HG02588 (cell line): Measurements from ENCODE around the gene CST9L.

ENCODE experiments used
- ATAC-seq: cut with Tn5 transposase; IDR thresholded peaks from one replicate; pipeline ENCODE4 v1.9.1; 2021; ENCODE audit warnings: mild to moderate bottlenecking, moderate library complexity; ENCODE audit not compliant: unreplicated experiment

The CST9L gene

DNA sequence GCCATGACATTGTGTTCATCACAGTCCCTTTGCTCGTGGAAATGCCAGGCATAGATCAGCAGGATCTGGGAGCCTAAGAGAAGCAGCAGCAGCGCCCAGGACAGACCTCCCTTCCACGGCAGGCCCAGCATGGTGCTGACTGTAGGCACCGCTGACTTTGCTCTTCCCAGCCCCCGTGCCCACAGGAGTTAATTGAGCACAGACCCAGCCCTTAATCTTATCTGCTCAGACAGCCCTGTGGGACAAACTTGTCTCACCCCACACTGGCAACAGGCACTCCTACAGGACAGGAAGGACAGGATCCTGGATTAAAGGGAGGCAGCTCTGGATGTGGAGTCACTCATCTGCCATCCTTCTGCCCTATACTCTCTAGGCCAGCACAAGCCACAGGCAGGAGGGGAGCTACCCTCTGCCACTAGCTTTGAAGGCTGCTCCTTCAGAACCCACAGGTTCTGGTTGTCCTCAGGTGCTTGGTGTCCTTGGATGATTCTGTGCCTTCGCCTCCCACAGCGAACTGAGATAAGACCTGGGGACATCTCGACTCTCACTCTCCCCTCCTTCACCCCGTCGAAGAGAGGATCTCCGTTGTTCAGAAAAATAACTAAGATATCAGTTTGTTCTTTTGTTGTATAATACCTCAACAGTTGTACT lies at the start of gene CST9L:
Gene CST9L, minus strand, starts transcription at position 165 of the 651 bp plus-strand sequence. Its CDS starts 34 bp downstream, at position 131.
- ATAC-seq = no peak

DNA sequence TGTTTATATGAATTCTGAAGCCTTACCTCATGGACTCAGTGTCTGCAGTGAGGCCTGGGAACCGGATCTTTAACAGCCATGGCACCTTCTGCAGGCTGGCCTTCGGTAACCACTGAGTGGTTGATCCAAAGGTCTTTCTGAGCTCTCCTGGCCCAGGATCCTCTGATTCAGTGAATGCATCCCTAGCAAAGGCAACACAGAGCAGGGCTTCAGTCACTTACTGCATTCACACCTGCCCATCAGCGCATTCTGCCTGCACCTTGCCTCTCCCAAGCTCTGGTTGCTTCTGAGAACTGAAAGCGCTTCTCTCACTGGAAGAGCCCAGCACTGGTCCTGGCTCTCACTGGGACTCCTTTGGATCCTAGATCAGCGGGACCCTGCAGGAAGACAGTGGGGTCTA lies 45.9 kb upstream of the CST9L start:
- ATAC-seq = no peak

- no peak for ATAC-seq
Measured at GRCh38 chr20:23613676-23614075, 45.4 kb upstream of the CST9L start.

DNA sequence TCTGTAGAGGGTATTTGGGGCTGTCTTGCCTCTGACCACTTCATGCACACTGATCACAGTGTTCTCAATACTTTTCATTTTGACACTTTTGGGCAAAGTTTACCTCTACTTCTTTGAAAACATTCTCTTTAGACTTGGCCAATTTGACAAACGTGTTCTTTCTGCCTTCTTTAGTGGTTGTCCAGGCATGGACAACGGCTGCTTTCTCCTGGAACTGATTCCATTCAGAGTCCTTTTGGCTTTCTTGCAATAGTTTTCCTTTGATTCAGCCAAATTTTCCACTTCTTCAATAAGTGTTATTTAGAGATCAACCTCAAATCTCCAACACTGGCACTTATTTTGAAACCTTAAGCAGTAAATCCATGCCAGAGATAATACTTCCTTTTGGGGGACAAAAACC lies 44.1 kb upstream of the CST9L start:
- no peak for ATAC-seq

- no peak for ATAC-seq
Measured at GRCh38 chr20:23609486-23610109, 41.3 kb upstream of the CST9L start.

DNA sequence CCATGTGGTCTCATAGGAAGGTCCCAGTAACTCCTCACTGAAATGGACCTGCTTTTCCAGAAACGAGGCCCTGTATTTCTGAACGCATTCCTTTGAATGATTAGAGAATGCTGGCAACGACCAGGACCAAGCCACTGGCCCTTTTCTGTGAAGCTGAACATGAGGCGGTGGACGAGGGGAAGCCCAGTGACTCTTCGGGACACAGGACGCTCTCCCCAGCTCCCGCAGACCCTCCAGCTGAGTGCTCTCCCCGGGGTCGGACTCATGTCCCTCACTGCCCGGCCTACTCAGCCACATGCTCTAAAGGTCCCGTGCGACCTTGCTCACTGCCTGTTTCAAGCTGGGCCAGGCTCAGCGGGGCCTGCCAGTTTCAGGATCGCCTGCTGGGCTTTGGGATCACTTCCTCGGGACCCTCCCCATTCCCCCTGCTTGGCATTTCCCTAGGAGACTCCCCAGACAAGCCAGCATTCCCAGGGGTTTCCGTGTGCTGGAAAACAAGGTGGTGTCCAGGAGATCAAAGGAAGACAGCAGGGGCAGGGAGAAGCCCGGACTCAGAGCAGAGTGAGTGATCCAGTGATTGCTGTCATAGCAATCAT lies 40.1 kb upstream of the CST9L start:
- no peak for ATAC-seq

DNA sequence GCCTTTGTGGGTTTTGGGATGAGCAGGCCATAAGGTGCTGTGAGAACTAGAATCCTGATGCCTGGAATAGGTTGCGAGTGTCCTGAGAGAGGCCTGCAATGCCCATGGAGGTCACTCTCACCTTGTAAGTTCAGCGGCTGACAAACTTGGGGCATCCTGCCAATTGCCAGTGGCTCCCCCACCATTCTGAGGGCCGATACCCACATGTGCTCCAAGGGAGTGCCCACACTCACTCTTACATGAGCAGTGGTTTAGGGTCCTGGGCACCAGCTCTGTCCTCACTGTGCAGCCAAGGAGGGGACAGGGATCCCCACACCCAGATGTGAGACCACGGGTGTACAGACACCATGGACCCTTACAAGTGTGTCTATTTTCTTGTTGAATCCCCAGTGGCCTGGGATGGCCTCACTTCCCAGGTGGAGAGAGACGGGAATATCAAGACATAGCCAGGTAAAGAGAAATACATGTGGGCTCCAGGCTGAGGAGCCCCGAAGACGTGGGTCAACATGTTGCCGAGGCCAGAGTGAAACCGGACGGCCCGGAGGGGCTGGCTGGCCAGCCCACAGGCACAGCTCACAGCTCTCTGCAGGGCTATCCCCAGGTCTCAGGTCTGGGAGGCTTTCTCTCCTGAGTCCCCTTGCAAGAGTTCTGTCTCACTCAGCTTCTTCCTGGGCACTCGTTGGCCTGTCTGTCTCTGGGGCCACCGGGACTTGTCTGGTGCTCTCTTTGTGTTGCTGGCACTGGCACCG lies 39.4 kb upstream of the CST9L start:
- ATAC-seq = no peak

GRCh38 chr20:23606652-23607049 lies 38.4 kb upstream of the CST9L start:
- ATAC-seq = peak; percentile 92

DNA sequence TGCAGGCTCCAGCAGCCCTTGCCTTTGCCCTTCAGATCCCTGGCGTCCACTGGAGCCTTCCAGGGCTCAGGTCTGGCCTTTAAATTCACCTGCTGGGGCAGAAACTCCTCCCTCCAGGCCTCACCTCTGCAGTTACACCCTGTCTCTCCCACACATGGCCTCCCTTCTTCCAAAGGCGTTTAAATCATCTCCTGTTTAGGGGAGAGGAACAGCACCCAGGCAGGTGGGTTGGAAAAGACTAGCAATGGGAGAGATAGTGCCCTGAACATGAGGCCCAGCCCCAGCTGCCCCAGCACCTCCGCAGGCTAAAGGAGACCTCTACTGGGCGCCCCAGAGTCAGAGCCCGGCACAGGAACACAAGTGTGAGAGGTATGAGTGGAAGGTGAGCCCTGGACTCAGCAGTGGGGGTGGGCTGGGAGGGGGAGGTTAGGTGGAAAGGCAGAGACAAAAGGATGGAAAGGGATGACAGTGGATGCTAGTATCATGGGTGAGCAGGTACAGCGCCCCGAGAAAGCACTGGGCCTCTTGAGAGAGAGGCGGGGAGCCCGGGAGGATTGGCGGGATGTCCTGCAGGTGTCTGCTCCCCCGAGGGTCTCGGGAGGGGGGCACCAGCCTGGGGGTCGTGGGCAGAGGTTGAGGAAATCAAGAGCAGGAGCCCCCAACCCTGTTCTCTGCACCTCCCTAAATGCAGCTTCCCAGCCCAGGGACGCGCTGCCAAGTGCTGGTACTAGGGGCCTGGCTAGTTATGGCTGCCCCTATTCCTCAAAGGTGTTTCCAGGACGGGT lies 37.8 kb upstream of the CST9L start, which contains the start of gene CST9:
Gene CST9, minus strand, starts transcription at position 51 of the 785 bp plus-strand sequence. CDS start 53 bp downstream, outside the sequence.
- ATAC-seq = no peak

DNA sequence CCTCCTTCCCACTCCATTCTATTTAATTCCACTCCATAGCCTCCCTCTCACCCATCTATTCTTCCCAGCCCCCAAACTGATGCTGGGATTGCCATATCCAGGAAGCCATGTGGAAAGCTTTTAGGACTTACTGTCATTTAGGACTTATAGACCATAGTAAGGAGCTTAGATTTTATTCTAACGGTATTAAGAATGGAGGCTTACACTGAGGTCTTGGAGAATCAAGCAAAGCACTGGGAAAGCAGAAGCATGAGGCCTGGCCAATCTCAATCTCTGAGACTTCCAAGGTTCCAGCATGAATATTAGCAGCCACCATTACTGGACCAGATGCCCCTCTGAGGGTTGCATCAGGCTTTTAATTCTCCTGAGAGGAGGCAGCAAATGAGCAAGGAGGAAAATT lies 36.0 kb upstream of the CST9L start:
- no peak for ATAC-seq

- no peak for ATAC-seq
Measured at GRCh38 chr20:23603321-23603720, 35.0 kb upstream of the CST9L start.

DNA sequence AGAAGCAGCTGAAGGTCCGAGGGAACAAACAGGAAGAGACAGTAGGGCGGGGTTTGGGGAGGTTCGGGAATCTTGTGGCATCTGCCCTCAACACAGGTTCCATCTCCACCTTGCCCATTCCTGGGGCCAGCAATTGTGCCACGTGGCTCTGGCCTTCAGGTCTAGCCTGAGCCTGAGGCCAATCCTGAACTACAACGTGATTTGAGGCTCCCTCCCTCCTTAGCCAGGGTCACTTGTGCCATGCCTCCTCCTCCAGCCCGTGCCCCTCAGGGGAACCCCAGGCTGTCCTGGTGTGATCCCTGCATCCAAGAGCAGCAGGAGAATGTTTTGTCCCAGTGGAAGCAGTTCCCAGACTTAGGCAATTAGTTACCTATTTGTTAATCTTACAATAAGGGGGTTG lies 34.4 kb upstream of the CST9L start:
- ATAC-seq = no peak

DNA sequence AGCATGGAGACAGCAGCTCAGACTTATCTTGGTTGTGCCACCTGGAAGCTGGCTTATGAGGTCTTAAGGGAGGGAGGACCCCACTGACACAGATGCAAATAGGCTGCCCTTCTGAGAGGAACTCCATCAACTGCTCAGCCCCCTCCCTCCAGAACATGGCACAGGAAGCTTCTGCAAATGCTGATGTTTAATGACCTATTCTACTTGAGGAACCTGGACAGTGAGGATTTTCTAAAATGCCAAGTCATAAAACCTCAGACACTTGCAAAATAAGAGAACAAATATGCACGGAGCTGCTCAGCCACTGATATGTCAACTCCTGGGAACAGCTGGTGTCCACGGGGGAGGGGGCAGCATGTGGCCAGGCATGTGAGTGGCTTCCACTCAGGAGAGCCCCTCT lies 34.0 kb upstream of the CST9L start:
- ATAC-seq = no peak

GRCh38 chr20:23601715-23602114 lies 33.4 kb upstream of the CST9L start:
- no peak for ATAC-seq

- ATAC-seq = no peak
Measured at GRCh38 chr20:23598481-23598880, 30.2 kb upstream of the CST9L start.

GRCh38 chr20:23596579-23597250 lies 28.4 kb upstream of the CST9L start:
- no peak for ATAC-seq

GRCh38 chr20:23595941-23596340 lies 27.7 kb upstream of the CST9L start:
- ATAC-seq = no peak

DNA sequence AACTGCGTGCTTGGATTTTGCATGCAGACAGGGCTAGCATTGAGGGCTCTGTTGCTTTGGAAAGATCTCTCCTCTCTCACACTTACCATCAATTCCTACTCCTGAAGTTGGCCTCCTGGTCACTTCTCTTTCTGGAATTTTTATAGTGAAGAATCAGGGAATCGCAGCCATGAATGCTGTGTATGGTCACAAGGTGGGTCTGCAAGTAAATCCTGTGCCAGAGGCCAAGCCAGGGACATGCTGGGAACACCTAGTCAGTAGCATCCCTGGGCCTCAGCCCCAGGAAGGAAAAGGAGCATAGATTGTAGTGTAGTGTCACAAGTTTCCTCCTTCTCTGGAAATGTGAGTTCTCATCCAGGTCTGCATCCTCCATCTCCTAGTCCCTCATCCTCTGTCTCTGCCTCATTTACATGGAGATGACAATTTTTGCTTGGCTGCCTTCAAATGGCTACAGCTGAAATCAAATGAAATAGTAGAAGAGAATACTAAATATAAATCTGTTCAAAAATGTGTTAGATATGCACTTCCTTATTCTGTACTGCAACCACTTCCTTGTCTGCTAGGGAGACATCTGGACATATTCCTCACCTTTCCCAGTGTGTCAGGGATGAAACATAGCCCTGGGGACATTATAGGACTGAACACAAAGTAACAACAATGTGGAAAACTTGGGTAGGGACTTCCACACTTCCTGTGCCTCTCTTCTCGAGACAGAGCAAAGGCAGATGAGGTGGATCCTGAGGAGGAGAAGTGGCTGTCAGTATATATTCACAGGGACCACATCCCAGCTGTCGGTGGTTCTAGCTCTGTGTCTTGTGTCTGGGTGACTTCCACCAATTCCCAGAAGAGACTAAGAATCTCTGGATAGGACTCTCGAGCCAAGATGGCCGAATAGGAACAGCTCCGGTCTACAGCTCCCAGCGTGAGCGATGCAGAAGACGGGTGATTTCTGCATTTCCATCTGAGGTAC lies 20.4 kb upstream of the CST9L start:
- ATAC-seq = no peak

DNA sequence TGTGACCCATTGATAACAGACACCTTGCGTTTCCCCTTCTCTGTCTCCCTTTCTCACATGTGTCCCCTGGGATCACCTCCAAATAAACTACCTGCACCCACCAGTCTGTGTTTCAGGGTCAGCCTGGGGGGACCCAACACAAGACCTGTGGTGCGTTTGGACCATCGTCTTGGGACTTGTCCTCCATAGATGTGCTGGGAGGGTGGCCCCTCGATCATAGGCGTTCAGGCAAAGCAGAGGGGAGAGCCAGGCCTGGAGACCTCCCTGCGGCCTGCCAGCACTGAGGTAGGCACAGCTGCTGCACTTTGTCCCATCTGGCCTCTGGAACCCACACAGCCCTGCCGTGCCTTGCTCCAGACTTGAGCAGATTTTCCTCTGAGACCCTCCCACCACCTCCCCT lies 19.3 kb upstream of the CST9L start:
- ATAC-seq = no peak
